ENCODE data around the gene CMIP.
"Not testable (repeated sequence)": the region's sequence is repeated elsewhere in the genome, so short reads cannot be mapped to it uniquely, and the experiment has no call there.

The CMIP gene

DNA sequence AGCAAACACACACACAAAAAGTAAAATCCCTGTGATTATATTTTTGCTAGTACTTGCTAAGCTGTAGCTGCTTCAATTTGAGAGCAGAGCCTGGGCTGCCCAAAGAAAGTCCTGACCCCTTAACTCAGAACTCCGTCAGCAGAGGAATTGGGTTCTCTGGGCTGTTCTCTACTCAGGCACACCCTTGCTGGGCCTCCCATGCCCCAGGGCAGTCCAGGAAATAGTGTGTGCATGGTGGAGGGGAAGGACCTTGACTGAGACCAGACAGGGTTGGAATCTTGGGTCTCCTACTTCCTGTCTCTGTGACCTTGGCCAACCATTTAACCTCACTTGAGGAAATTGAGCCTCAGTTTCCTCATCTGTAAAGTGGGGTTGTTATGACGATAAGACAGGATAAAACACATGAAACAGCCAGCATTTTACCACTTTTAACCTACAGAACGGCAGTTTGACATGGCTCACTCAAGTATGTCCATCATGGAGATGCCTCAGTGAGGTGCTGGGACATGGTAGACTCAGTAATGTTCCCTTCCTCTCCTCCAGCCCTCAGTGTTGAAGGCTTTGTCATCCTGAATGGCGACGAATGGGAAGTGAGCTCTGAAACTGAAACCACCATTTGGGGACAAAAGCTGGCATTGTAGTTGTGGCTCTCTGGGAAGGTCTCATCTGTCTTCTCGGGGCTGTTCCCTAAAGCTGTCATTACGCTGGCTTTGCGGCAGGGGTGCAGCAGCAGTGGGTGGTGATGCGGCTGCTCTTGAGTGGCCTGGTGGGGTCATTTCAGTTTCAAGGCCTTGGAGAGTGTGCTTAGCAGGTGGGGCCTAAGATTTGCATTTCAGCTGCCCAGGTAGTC lies 74.9 kb downstream of the CMIP start:
- no peak for FAIRE-seq

DNA sequence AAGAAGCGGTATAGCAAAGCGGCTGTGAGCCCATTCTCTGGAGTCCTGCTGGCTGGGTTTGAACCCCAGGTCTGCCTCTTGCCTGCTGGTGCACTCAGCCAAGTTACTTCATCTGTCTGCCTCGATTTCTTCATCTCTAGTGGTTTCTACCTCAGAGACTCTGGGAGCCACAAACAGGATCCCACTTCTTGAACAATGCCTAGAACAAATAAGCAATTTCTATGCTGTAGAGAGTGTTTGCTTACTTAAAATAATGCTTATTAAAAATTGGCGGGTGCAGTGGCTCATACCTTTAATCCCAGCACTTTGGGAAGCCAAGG lies 75.5 kb downstream of the CMIP start:
- no peak for FAIRE-seq

DNA sequence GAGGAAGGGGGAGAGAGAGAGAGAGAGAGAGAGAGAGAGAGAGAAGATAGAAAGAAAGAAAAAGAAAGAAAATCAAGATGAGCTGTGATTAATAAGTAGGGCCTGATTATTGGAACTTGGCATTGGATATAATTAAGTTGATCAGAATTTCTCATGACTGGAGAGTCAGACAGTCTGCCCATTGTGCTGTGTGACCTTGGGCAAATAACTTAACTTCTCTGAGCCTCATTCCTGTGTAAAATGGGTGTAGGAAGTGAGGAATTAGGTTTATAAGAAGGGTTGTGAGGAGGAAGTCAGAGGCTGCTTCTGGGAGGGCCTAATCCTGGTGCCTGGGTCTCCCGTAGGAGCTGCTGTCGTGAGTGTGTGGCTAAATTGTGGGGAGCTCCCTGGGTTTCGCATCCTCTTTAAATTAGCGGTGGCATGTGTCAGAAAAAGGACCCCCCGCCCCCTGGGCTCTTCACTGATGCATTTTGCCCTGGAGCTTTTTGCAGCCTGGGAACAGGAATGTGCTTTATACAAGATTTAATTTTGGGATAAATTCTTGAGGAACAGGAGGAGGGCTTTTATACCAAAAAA lies 76.0 kb downstream of the CMIP start:
- FAIRE-seq, result no peak

DNA sequence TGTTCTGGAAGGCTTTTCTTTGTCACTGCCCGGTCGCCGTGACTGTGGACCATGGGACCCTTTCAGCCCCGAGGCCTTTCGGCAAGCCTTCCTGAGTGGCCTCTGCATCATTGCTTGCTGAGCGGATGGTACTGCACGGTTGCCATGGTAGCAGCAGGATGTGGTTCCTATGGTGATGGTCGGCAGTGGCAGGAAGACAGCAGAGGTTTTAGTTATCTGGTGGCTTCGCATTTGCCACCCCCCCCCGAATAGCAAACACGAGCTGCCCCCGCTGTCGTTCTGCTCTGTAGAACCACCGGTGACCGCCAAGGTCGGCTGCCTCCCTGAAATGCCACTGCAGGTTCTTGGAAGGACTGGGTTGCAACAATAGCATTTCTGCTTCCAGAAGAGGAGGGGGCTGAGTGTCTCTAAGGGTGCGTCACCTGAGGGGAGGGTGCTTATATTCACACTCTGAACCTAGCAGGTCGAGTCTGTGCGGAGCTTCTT lies 76.6 kb downstream of the CMIP start:
- FAIRE-seq, result no peak

DNA sequence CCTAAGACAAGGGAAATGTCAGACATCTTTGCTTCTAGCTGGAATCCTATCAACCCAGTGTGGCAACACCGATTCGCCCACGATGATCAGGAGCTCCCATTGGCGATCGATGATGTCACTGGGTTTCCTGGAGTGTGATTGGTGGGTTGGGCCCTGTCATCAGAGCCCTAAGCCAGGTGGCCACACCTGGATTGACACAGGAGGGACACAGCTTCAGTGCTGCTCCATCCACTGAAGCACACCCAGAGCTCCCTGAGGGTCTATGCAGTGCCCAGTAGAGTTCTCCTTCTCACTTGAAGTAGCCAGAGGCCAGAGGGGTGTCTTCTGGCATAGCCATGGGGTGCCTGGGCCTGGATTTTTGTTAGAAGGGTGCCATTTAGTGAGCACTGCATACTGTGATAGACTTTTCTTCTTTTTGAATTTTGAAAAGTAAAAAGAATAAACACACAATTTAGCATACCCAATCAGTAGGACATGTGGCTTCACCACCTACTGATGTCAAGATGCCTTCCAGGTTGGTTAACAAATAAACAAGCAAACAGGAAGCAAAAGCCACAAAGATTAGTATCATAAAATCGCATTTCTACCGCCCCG lies 77.6 kb downstream of the CMIP start:
- FAIRE-seq, result no peak

DNA sequence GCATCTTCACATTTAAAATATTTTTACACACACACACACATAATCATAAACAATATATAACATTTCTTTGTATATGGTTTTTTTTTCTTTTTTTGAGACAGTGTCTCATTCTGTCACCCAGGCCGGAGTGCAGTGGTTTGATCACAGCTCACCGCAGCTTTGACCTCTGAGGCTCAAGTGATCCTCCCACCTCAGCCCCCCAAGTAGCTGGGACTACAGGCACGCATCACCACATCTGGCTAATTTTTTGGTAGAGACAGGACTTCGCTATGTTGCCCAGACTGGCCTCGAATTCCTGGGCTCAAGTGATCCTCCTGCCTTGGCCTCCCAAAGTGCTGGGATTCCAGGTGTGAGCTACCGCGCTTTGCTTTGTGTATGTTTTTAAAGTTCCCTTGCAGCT lies 78.2 kb downstream of the CMIP start:
- FAIRE-seq, result not testable (repeated sequence)

DNA sequence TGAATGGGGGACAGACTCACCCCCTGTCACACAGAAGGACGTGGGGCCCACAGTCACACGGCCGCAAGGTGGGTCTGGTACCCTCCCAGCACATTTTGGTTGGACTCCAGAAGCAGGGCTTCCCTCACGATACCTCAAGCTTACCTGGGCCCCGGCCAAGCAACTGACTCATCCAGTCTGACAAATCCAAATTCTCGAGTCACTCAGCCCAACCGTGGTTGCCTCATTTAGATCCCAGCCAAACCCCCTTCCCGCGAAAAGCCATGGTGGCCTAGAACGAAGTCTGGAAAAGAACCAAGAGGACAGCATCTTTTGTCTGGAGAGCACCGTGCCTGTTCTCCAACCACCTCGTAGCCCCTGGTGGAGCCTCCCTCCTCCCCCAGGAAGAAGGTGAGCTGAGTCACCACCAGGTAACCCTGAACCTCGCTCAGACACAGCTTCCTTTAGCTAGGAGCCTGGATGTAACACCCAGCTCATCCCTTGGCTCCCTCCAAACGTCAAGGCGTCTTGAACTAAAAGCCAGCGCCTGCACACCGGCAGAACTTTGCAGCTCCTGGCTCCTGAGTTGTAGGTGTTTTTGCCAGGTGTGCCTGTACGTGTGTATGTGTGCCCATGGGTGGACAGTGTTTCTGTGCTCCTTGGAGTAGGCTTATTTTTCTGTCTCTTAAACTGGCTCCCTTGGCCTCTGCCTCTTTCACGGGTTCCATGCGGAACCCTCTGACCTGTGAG lies 78.9 kb downstream of the CMIP start:
- no peak for FAIRE-seq

DNA sequence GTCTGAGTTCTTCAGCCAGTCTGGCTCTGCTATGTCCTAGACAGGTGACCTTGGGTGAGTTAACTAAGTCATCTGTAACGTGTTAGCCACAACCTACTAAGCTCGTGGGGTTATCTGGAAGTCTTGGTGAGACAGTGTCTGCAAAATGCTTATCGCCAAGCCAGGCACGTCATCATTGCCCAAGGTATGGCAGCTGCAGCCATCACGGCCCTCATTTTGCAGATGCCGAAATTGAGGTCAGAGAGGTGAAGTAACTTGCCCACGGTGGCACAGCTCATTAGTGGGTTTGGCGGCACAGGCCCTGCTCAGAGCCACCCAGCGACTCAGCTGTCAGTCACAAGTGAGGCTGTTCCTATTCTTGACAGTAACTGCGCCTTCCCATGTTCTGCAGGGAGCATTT lies 79.8 kb downstream of the CMIP start:
- FAIRE-seq, result no peak

DNA sequence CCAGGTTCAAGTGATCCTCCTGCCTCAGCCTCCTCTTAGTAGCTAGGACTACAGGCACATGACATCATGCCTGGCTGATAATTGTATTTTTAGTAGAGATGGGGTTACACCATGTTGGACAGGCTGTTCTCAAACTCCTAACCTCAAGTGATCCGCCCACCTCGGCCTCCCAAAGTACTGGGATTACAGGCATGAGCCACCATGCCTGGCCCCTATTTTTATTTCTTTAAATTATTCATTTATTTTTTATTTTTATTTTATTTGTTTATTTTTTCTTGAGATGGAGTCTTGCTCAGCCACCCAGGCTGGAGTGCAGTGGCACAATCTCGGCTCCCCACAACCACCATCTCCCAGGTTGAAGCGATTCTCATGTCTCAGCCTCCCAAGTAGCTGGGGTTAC lies 80.3 kb downstream of the CMIP start:
- FAIRE-seq, result not testable (repeated sequence)

DNA sequence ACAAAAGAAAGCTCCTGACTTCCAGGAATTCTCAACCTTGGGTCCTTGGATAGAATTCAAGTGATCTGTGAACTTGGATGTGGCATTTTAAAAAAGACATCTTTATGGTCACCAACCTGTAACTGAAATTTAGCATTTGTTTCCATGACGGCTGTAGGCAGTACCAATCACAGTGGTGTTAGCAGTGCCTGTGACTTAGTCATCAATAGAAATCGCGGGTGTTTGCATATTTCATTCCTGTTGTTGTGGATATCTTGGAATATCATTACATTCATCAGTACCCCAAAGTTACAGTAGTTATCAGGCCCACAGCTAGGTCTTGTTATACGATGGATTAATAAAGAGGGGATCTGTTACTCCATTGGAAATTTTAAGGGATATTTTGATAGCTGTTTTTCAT lies 81.6 kb downstream of the CMIP start:
- no peak for FAIRE-seq

DNA sequence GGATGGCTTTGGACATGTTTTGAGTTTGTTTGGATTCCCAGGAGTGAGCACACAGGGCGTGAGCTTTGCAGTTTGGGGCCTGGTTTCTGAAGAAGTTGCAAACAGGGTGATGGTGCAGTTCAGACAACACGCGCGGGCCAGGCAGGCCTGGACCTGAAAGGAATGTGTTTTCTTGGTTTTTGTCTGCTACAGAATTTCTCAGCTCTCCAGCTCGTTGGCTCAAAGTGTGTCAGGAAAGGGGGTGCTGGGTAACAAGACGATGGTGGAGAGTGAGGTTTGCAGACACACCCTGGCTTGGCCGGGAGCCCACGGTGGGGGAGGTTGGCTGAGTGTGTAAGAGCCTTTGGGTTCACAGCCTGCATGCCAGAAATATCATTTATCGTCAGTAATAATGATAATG lies 82.3 kb downstream of the CMIP start:
- no peak for FAIRE-seq

DNA sequence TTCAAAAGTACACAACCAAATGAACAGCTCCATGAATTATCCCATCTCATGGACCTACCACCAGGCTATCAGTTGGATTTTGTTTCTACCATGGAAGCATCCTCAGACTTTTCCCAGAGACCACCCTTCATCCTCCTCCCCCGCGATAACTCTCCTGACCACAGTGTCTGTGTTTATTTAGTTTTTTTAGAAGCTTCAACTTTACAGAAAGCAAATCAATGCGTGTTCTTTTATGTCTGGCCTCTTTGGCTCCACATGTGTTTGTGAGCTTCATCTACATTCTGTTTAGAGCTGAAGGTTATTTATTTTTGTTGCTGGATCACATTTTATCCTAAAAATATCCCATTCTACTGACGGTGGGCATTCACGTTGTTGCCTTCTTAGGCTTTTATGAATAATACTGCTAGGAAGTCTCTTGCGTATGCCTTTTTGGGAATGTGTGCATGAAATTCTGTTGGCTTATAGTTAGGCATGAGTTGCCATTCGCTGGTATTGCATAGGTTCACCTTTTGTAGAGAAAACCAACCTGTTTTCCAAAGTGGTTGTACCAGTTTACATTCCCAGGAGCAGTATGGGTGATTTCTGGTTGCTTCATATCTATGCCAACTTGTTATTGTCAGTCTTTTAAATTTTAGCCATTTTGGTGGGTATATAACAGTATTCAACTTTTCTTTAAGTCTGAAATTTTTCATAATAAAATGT lies 83.0 kb downstream of the CMIP start:
- no peak for FAIRE-seq

DNA sequence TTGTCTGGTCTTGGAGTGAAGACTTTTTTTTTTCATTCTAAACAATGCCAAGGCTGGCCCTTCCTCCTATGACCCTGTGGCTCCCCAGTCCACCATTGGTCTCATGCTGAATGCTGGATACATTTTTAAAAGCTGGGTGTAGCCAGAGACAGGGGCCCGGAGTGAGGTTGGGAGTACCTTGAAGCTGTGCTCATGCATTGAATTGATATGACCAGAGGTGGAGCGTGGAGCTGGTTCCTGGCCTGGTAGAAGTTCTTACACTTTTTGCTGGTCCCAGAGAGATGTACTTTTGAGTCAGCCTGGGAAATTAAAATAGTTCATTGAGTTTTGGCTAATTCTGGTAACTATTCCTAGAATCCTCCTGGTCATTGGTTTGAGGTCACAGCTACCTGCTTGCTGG lies 83.6 kb downstream of the CMIP start:
- no peak for FAIRE-seq

DNA sequence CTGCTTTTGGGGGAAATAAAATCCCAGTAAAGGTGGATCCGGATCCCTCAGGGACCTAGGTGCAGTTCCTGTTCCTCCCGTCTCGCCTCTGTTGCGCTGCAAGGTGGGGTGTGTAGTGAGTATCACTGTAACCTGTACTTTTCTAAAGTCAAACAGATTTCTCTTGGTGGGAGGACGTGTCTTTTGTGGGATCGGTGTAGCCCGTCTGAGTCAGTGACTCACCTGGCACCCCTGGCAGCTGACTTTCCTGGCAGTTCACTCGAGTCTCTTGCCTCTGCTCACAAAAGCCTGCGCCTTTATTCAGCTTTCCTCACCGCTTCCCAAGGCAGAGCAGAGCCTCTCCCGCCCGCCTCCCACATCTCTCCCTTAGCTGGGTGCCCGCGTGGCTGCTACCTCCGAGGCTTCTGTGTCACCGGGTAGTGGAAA lies 85.7 kb downstream of the CMIP start:
- FAIRE-seq, result no peak

DNA sequence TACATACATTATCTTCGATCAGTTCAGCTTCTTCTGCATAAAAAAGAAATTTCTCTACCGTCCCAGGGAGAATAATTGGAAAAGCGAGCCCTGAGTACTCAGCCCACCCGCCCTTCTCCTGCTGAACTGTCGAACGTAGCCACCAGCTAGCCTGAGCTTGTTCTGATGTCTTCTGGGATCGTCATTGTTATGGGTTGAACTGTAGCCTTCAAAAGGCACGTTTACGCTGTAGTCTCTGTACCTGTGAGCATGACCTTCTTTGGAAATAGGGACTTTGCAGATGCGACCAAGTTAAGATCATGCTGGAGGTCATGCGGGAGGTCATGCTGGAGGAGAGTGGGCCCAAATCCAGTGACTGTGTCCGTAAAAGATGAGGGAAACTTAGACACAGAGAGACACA lies 86.2 kb downstream of the CMIP start:
- FAIRE-seq, result no peak

DNA sequence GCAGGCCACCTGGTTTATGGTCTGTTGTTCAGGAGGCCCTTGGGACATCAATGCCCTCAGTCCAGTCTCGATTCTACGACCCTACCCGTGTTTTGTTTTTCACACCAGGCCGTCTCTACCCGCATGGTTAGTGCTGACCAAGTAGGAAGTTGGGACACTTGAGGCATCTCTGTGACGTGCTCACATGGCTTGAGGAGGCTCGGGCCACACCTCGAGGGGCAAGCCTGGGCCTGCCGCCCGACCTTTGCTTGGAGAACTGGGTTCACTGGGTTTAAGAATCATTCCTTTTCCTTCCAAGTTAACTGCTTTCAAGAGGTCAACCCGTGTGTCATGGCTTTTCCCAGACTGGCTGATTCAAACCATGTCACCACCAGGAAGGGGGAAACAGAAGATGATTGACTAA lies 86.8 kb downstream of the CMIP start:
- no peak for FAIRE-seq

DNA sequence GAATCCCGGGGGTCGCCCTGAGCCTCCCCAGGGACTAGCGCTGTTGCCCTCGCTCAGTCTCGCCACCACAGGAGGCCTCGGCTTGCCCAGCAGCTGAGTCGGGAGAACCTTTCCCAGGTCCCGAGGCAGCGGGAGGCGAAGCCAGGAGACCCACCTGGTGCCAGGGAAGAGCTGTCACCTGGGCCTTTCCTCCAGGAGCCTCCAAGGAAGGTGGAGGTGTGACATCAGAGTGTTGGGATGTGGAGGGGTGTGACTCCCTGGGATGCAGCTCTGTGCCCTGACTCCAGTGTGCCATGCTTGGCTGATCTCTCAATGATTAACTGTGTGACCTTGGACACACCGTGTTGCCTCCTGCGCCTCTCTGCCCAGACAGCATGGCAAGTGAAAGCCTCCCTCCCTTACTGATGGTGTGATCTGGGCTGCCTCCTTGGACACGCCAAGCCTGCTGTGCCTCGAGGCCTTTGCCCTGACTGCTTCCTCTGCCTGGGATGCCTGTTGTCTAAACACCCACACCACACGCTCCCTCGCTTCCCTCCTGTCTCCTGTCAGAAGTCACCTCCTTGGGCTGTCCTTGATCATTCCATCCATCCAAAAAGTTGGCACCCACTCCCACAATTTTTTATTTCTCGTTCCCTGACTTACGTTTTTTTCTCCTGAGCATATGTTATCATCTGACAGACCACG lies 88.0 kb downstream of the CMIP start:
- FAIRE-seq, result no peak

DNA sequence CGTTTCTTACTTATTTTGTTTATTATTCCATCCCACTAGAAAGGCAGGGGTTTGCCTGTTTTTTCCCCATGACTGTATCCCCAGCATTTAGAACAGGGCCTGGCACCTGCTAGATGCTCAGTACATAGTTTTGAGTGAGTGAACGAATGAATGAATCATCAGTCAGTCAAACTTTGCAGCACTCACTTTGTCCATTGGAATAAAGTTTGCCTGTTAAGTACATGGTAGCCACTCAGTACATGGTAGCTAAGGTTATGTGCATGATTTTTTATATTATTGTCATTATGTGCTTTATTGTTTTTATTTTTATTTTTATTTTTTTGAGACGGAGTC lies 88.5 kb downstream of the CMIP start:
- no peak for FAIRE-seq

DNA sequence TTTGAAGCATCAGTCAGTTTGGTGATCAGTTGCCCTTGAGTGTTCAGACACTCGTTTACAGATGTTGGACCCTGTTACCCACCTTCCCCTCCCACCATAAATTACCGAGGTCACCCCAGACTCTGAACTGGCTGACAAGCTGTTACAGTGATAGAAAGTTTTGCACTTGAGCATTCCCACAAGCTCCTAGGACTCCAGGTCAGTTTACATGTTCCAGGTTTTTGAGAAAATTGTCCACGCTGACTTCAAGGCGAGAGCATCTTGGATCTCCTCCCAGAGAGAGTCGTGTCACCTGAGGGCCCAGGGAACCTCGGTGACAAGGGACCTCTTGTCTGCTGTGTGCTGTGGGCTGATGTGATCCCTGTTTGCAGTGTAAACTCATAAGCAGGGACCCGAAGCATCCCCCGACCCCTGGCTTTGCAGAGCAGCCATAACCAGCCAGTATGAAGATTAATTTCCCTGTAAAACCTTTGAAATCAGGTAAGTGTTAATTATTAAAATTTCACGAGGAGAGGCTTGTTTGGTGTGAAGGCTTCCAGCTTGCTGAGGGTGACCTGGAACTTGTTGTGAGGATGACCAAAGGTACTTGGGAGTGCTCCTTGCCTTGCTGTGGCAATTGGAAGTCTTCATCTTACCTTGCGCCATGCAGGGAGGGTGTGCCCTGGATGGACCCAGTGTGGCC lies 91.2 kb downstream of the CMIP start:
- FAIRE-seq, result no peak

DNA sequence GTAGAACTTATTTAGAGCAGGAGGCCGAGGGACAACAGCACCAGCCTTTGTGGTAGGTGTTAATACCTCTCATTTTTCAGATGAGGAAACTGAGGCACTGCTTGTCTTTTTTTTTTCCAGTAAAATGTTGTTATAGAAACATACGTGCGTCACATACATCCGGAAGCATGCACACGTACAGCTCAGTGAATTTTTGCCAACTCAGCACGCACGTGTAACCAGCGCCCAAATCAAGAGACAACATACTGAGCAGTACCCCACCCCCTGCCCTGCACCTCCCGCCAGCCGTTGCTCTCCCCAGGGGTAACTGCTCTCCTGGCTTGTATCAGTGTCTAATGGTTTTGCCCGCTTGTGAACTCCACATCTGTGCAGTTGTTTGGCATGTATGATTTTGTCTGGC lies 92.0 kb downstream of the CMIP start:
- no peak for FAIRE-seq

DNA sequence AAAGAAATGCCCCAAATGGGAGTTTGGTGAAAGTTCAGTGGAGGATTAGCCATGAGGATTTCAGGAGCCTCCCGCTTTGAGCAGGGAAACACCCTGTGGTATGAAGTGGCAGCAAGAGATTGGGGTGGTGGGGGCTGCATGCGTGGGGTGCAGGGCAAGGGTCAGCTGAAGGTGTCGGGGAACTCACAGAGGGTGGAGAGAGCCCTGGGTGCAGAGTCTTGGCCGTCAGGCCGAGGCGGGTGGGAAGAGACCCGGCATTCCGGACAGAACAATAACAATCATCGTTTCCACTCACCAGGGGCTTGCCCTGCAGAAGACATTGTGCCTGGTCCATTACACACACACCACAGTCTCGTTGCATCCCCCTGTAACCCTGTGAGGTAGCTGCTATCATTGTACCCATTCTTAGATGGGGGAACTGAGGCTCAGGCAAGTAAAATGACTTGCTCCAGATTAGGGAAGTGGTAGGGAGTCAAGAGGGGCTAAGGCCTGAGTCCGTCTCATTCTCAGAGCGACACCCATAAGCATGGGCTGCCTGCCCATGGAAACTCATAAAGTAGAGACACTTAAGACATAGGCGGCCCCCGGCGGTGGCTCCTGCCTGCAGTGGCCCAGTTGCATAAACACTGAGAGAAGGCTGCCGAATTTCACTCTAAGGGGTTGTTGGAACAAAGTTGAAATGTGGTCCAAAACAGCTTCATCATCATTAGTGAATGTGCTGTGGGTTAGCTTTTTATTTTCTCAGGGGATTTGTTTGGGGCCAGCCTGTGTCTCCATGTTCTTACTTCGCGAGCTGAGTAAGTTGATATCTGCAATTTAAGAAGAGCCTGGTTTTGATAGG lies 93.3 kb downstream of the CMIP start:
- no peak for FAIRE-seq
